HG03439 (cell line): ENCODE measurements around the gene DPH1.

Experiments
- ATAC-seq: cut with Tn5 transposase; IDR thresholded peaks from one replicate; pipeline ENCODE4 v1.9.1; 2021; ENCODE audit warnings: mild to moderate bottlenecking, moderate library complexity; ENCODE audit not compliant: unreplicated experiment

Gene DPH1

DNA sequence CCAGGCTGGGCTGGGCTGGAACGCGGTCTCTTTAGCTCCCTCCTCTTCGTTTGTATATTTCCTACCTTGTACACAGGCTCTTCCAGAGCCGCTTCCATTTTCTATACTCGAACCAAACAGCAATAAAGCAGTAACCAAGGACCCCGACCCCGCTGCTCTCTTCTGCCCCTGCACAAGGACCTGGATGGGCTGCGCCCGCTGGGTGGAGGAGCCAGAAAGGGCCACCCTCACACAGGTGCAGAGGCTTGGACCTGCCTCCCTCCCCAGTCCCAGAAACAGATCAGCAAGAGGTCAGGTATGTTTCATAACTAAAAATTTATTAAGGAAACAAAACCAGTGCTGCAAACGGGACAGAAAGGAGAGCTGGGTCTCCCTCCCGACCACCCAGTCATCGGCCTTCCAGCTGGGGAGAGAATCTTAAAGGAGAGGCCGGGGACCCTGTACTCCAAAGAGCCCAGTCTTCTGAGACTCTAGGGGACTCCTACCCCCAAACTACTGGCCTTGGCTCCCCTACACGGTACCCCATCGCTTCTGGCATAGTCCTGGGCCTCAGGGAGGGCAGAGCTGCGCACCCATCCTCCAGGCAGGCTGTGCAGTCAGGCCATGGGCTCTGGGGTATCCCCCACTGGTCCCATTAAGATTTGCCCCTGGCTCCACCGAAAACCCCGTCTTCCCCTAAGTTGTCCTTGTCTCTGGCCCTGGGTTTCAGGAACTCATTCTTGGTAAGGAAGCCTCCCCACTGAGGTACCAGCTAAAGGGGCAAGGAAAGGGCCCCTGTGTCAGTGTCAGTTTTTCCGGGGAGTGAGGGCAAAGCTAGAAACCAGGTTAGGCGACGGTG is 29.8 kb downstream of the DPH1 start:
- ATAC-seq, result no peak

DNA sequence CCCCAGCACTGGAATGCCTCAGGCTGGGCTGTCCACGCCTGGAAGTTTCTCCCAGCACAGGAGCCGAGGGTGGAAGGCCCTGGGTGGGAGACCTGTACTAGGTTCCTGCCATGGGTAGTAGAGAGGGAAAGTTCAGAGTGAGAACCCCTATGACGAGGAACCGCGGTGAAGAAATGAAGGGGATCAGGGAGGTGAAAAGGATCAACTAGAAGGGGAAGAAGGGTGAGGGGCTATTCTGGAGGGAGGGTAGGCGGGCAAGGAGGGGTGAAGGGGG is 30.4 kb downstream of the DPH1 start:
- no peak for ATAC-seq

DNA sequence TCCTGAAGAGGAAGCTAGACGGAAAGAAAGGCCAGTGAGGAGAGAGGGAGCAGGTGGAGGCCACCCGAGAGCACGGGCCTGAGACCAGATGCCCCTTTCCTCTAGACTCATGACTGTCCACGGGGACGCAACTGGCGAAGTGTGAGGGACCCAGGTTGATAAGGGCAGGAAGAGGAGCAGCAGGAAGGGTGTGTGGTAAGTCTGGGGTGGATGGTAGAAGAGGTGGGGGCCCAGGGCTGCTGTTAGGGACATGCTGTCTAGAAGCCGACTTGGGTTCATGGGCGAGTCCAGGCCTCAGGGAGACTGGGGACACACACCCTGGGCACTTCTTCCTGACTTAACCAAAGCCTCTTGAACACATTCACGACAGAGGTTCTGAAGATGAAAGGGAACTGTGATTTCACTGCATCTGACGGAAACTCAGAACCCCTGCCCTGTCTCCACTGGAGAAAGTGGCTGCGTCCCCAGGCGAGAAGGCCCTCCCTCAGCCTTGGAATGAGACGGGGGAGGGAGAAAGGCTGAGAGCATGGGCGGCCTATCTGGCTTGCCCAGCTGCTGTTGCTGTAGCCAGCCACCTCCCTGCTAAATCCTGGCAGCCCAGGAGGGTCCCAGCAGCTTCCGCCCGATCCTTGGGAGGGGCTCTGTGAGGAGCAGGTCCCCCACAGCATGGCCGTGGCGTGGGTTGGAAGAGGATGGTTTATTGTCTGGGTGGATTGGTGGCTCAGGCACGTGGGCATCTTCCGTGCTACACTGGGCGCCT is 30.9 kb downstream of the DPH1 start:
- no peak for ATAC-seq

DNA sequence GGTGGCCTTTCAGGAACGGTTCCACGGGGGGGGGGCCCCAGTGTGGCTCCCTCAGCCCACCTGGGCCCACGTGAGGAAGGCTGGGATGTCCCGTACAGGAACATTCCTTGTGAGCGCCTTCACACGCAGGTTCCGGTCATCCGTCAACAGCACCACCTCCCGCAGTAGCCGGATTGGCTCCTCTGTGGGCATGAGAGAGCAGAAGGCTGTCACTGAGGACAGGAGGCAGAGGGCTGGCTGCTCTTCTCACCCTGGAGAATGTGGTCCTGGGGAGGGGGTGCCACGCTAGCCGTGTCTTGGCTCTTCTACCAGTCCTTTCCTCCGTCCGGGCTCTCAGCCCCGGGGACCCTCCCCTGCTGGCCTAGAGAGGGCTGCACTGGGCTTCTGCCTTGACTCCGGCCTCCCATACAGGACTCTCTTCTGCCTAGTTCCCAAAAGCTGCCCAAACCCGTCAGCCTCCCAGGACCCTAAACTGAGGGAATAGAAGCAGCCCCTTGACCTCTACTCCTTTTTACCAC is 31.5 kb downstream of the DPH1 start:
- ATAC-seq, result no peak

DNA sequence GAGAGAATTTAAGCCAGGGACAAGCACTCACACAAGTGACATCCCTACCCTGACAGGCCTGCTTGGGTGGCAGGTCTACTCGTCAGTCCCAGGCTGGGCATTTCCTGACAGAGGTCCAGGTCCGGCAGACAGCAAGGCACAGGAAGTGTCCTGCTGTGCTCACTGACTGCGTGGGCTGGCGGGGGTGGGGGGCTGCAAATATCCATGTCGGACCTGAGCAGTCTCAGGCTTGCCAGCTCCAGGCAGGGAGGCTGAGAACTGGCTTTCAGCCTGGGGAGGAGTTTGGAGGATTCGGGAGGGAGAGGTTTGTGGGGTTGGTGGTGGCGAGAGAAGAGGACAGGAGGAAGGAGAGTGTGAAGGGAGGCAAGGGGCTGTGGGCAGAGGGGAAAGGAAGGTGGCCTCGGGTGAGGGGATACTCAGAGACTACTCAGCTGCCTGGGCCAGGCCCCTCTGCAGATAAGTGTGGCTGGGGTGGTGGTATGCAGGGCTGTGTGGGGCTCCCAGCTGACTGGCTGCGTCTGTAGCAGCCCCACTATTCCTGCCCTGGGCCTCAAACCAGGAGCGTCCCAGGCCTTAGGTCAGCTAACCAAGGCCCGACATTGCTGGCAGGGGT is 32.7 kb downstream of the DPH1 start:
- no peak for ATAC-seq

DNA sequence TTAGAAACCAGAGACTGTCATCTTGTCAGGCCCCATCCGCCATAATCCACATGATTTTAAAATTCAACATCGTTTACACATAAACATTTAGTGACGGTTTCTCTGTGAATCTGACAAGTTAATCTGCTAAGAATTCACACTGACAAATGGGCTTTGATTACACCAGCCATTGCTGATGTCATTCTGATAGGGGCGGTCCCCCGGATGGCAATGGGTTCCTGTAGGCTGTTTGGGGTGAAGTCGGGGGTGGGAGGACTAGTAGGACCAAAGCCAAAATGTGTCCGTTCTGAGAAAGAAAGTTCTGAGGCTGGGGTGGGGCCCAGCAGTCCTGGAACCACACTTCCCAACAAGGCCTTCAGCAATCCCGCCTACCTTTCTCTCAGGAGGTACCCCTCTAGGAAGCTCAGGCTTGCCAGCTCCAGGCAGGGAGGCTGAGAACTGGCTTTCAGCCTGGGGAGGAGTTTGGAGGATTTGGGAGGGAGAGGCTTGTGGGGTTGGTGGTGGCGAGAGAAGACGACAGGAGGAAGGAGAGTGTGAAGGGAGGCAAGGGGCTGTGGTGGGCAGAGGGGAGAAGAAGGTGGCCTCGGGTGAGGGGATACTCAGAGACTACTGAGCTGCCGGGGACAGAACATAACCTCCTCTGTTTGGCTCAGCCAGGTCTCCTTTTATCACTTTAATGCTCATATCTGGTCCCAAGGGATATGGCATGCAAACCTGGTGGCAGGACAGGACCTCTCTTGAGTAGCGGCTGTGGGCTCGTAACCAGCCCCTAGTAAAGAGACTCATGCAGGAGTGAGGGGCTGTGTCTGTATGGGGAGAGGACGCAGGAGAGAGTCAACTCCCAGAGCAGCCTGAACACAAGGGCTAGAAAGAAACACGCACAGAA is 33.6 kb downstream of the DPH1 start:
- no peak for ATAC-seq

DNA sequence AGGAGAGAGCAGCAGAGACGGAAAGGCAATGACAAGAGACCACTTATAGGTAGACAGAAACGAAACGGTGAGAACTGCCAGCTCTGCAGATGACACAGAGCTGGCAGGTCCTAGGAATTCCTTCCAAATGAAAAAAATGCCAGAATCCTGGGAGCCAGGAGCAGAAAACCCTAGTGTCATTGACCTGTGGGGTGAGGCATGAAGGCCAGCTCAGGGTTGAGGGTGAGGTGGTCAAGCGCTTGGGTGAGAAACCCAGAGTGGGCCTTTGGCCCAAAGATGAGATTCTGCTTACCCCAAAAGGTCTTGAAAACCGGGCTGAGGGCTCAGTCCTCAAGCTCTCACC is 34.2 kb downstream of the DPH1 start:
- no peak for ATAC-seq

DNA sequence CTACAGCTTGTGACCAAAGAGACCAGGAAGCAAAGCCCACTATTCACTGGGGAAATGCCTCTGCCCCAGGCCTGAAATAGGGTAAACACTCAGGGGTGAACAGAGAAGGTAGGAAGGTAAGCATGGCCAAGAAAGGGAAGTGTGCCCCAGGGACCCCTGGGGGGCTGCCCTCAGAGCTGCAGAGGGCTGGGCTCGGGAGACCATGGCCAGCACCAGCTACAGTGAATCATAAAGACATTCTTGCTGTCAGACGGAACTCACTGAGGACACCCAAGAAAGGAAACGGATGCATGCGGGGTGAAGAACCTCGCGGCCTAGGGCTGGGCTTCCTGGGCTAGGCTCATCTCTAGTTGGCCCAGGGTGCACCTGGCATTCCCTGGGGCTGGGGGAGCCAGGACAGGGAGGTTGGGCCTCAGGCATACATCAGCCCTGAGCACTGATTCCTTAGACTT is 34.6 kb downstream of the DPH1 start:
- ATAC-seq, result no peak

DNA sequence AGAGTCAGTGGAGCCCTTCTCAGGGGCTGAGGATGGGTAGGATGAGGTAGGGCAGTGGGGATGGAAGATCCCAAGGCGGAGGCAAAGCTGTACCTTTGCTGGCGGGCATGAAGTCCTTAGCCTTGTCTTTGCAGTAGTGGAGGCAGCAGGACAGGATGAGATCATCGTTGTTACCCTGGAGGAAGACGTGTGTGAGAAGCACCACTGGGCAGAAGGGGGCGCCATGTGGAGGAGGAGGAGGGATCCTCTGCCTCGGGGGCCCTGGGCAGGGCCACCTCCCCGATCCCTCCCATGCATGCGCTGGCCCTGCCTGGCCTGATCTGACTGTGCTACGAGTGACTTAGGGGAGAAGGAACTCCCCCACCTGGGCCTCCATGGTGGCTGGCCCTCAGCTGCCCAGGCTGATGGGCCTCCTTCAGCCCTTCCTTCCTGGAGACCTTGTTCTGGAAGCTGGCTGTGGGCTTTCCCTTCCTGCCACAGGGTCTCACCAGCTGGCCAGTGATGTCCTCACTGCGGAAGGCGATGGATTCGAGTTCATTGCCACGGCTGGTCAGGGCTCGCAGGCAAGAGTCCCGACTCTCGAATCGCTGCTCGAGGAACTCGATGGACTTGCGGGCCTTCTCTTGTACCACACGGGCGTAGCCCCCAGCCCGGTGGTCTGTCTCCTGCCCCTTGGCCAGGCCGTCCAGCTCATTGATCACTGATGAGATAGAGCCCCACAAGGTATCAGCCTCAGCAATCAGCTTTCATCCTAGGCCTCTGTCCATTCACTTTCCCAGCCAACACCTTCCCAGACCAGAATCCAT is 35.2 kb downstream of the DPH1 start:
- no peak for ATAC-seq

DNA sequence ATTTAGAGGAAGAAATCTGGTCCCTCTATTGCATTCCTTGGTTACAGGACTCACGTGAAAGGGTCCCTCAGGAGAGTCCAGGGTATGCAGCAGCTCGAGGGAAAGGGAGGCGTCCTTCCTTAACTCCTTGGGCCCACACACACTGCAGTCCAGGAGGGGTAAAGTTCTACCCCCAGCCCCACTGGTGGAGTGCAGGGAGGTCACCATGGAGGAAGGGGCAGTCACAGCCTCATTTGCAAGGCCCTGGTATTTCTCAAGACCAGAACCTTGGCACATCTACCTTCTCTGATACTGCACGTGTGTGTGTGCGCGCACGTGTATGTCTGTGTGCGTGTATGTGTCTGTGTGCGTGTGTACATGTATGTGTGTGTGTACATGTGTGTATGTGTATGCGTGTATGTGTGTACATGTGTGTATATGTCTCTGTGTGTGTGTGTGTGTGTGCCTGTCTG is 36.0 kb downstream of the DPH1 start:
- no peak for ATAC-seq

DNA sequence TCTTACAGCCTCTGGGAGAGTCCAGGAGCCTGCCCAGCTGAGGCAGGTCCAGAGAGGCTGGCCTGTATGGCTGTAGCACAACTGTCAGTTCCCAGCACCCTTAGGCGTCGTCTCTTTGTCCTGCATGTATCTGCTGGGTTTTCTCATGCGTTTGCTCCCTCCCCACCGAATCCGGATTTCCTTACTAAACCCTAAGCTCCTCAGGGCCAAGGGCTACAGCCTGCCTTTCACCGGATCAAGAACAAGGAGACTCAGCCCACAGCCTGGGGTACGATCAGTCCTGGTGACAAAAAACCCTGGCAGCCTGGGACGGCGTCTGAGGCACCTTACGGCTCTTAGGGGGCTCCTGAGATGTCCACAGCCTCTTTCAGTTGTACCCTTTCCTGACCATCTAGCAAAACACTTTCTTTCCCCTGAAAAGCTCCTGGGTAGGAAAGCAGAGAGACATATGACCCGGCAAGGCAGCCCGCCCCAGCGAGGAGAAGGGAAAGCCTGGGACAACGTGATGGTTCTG is 37.2 kb downstream of the DPH1 start:
- no peak for ATAC-seq

DNA sequence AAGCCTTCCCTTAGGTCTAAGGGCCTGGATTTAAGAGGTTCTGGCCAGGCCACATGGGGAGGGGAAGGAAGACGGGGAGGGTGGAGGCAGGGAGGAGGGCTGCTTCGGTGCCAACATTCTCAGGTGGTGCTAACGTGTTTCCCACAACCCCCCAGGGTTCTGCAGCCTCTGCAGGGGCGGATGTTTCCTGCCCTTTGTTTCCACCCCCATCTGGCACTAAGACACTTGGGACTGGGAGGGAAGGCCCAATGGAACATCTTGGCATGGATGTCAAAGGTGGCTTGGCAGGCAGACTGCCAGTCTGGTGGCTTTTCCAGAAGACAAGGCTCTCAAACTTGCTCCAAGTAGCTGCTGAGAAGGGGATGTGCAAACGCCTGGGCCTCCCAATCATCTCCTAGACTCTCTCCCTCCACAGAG is 37.7 kb downstream of the DPH1 start:
- ATAC-seq, result no peak

DNA sequence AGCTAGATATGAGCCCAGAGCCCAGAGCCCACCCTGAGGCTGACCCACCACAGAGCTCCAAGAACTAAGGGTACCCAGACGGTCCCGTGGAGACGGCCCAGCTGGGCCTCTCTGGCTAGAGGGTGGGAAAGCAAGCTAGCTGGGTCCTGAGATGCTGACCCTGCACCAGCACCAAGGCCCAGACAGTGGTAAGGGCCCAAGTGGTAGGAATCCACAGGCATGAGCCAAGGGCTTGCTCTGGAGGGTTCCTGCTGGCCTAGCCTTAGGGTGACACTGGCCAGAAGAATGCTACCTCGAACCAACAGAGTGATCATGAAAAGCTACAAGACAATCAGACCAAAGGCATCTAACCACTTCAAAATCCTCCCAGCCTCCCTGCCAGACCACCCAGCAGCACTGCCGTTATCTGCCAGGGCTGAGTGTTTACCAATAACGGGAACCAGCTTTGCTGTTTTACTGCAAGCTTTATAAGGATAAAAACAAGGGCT is 38.1 kb downstream of the DPH1 start:
- ATAC-seq, result no peak

DNA sequence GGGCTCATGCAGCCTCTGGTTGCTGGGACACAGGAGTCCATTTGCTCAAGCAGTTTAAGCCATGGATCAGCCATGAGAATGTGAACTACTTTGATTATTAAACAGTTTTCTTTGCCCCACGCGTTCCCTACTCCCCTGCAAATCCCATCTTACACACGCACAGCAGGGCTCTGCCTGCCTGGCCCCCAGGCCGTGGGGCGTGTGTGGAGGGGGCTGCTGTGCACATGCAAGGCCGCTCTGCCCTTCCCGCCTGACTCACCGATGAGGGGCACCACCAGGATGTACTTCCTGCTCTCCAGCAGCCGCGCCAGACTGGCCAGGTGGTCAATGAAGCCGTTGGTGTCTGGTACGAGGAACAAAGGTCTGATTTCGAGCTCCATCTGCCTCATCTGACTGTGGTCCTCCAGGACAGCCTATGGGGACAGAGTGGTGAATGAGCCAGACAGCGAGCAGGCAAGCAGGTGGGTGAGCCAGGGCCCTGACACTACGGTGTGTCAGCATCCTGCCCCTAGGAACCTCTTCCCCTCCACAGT is 38.6 kb downstream of the DPH1 start:
- no peak for ATAC-seq

DNA sequence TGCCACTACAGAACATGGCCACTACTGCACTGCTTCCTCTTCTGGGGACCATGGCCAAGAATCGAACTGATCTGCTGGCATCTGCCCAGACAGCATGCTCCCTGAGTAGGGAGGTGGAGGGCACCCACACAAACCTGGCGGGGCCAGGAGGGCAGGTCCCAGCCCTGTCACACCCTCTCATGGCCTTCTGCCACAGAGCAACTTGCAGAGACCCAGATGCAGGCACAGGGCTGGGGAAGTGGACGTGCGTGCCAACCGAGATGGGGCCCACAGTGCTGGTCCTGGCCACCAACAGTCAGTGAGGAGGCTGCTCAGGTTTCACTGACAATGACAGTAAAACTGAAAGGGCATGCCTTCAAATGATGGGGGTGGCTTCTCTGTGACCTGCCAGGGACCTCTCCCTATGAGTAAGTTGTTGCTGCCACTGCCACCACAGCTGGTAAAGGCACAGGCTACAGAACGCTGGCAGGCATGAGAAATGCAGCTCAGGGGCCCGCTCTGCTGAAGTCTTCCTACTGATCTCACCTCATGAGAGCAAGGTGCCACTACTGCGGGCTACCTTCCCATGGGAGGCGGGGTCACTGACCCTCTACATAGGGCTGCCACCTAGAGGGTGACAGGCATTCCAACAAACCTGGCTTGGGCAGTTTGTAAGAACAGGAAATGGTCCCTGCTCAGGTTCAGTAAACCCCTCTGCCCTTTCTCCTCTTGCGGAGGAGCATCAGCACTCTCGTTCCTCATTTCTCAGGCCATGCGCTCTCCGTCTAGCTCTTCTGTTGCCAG is 40.5 kb downstream of the DPH1 start:
- peak; percentile 85 for ATAC-seq

DNA sequence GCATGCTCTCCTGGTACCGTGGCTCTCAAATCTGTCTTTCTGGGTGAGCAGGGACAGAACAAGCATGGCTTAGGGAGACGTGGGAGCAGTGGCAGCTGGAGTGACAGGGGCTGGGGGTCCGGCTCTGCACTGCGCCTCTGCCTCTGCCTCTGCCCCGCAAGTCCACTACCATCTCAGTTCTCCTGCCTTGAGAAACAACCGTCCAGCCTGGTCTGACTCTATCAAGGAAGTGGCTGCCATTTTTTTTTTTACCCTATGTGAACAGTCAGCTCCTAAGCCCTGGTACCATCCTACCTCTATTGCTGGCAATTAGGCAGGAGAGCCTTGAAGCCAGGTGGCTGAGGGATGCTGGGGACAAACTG is 41.1 kb downstream of the DPH1 start:
- no peak for ATAC-seq

DNA sequence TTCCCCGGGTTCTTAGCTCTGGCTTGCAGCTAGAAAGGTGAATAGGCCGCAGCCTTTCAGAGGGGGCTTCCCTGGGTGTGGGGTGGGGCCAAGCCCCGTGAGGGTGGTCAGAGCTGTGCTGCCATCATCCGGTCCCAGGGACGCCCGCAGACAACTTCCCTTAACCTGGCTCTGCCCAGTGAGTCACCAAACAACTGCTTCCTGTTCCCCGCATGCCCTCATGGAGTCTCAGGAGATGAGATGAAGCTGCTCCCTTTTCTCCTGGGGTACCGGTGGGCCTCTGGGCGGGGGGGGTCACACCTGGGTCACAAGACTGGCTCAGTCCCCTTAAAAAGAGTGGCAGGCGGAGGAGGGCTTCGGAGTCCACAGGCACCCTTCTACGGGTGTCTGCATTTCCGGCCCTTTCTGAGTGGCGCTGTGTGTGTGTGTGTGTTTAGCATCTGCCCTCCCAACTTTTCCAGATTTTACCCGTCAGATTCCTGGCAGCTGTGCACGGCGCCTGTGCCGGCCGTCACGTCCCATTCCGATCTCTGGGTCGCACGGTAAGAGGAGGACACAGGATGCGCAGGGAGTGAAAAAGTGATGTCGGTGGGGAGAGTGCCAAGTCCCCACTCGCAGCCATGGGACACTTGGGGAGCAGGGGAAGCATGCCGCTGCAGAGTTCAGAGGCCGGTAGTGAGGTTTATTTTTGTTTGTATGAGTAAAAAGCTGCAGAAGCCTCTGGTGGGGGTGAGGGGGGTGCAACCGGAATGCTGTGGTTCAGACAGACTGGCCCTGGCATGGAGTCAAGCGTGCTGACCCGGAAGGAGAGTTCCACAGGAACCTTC is 41.7 kb downstream of the DPH1 start:
- ATAC-seq, result no peak

DNA sequence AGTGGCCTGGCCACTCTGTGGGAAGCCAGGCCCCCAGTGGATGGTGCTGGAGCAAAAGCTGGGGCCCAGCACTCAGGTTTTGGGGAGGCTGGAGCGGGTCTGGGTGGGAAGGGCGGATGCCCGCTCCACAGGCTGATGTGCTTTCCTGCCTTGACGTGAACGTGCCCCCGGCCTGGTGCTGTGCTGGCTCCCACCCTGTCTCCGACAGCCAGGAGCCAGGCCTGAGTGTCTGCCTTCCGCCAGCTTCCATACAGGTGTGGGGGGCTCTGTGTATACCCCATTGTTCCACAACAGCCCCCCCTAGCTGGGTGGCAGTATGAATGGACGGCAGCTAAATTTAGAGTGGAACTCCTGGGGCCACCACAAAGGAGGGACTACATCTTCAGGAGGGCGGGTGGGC is 45.0 kb downstream of the DPH1 start:
- no peak for ATAC-seq
